ENCODE results near the gene ZFP14. TPM values are rescaled to one million over a fixed set of nuclear protein-coding genes. Genes with fewer than 3 reads are reported as not detected.

Gene ZFP14
- 5.0 and 7.1 TPM in 2 replicates for total RNA-seq

GRCh38 chr19:36378625-36379509 is at the start of gene ZFP14:
TSS of gene ZFP14 (minus strand) at chr19:36379201. CDS start at chr19:36367892, 11,309 bp downstream.

DNA sequence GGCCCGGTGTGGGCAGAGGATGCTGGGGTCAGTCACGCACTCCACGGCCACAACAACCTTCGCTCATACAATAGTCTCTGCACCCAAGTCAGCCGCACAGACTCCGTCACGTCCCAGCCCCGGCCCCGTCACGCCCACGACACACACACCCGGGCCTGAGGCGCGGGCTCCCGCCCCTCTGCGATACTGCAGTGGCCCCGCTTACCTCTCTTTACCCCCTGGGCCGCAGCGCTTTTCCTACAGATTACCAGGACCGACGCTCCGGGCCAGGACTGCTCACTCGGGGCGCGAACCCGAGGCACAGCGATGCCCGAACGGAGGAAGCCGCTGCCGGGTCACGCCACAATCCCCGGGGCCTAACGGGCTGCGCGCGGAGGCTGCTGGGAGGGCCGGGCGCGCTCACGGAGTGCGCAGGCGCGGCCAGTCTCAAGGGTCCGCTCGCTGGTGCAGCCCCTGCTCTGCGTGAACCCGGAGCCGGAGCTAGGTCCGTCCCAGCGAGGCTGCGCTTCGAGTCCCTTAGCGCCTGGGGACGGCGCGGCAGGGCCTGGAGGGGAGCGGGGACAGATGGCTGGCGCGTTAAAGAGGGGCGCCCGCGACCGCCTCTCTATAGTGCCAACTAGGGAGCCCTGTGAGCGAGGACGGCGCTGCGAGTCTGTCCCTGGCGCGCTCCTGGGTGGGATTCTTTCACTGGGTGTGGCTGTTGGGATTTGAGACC is 39.4 kb upstream of the ZFP14 start, which contains the start of gene ZFP82:
Gene ZFP82 (minus strand): TSS at position 358 of the 715 bp plus-strand sequence. CDS start 8,855 bp downstream, outside the sequence.

Other genes with a start within 250 kb of the ZFP14 start
- 293 and 453 TPM in 2 replicates for gene CAPNS1, start 239.1 kb downstream of the ZFP14 start, total RNA-seq
- 13.7 and 21.0 TPM in 2 replicates for gene COX7A1, start 226.8 kb downstream of the ZFP14 start, total RNA-seq
- 7.1 and 7.4 TPM in 2 replicates for gene ZNF565, start 164.5 kb downstream of the ZFP14 start, total RNA-seq
- 71.6 and 109 TPM in 2 replicates for gene ZNF146, start 164.1 kb downstream of the ZFP14 start, total RNA-seq
- 12.2 and 12.4 TPM in 2 replicates for gene ZFP82, start 39.4 kb upstream of the ZFP14 start, total RNA-seq
- 13.1 and 14.3 TPM in 2 replicates for gene ZNF566, start 110.4 kb upstream of the ZFP14 start, total RNA-seq
- 26.8 and 29.2 TPM in 2 replicates for gene ZNF260, start 149.1 kb upstream of the ZFP14 start, total RNA-seq
- gene ZNF529, start 194.1 kb upstream of the ZFP14 start, total RNA-seq: 12.5 and 15.5 TPM in 2 replicates
- gene ZNF382, start 226.1 kb upstream of the ZFP14 start, total RNA-seq: 7.7 and 13.5 TPM in 2 replicates

Measured in articular chondrocyte of knee joint (primary cell).